GM12878 (cell line): ENCODE data around the gene SHC4. TPM values are rescaled to one million over a fixed set of nuclear protein-coding genes. Genes with fewer than 3 reads are reported as not detected.

Experiments used
- ATAC-seq: fragments of 200-7000 bp; cut with Tn5 transposase; 3 replicates; pipeline ENCODE4 v1.9.1; 2020; ENCODE audit warnings: mild to moderate bottlenecking, moderate library complexity
- BruUV-seq: library from RNA; stranded (reverse); fragments of 400-500 nt; replicated peaks from 2 replicates; lab custom pipeline; 2021; lab: Mats Ljungman, UMichigan
- CTCF ChIA-PET: fragments of 300-600 bp; sonication (Branson Sonifier 250); formaldehyde crosslinking; extraction: SDS; loops from one replicate; lab custom pipeline; 2021; ENCODE audit warnings: inconsistent platforms; lab: Yijun Ruan, JAX
- POLR2A ChIA-PET: fragments of 350-600 bp; formaldehyde crosslinking; extraction: SDS; loops from one replicate; lab custom pipeline; 2021; ENCODE audit warnings: inconsistent platforms; lab: Charles Lee
- RAD21 ChIA-PET: fragments of 300-600 bp; sonication (Branson Sonifier 250); formaldehyde crosslinking; loops from one replicate; lab custom pipeline; 2023; ENCODE audit warnings: antibody characterized with exemption; ENCODE audit not compliant: unreplicated experiment; lab: Charles Lee
- SMC1A ChIA-PET: fragments of 300-600 bp; sonication (Branson Sonifier 250); formaldehyde crosslinking; loops from one replicate; lab custom pipeline; 2023; ENCODE audit not compliant: unreplicated experiment, uncharacterized antibody; lab: Charles Lee
- DNase-seq: peaks from one replicate; pipeline ENCODE4 v3.0.0-alpha.2; 2011; ENCODE audit warnings: low read depth, low spot score
- FAIRE-seq: peaks from 3 replicates; lab custom pipeline; 2011; peaks lifted over from hg19 to GRCh38; lab: Jason Lieb, UNC
- H2AFZ ChIP-seq: 2 replicates; pipeline ENCODE4 v1.6.0; 2011; ENCODE audit warnings: low read depth, low read length, control low read depth; ENCODE audit not compliant: control insufficient read depth
- H3K27ac ChIP-seq: 2 replicates; pipeline ENCODE4 v1.5.1; 2011; ENCODE audit warnings: control low read depth; ENCODE audit not compliant: control insufficient read depth, insufficient read depth
- H3K27me3 ChIP-seq, 2 experiments: replicated peaks in 1 of 2; 2 replicates each; pipeline versions ENCODE4 v1.6.0 to v1.6.1; 2011; ENCODE audit warnings: low read length in 1 of 2; ENCODE audit not compliant: control insufficient read depth in 2 of 2, insufficient read depth in 2 of 2
- H3K36me3 ChIP-seq, 2 experiments: 2 replicates each; pipeline ENCODE4 v1.5.1; 2011; ENCODE audit warnings: low read length in 1 of 2; ENCODE audit not compliant: control insufficient read depth in 2 of 2, insufficient read depth in 2 of 2
- H3K4me1 ChIP-seq: 2 replicates; pipeline ENCODE4 v1.6.1; 2011; ENCODE audit warnings: mild to moderate bottlenecking, low read length, moderate library complexity, mixed read lengths; ENCODE audit not compliant: control insufficient read depth, insufficient read depth
- H3K4me2 ChIP-seq: 2 replicates; pipeline ENCODE4 v1.6.0; 2011; ENCODE audit warnings: control low read depth; ENCODE audit not compliant: control insufficient read depth, insufficient read depth
- H3K4me3 ChIP-seq: fragments of 200-600 bp; sonication (generic); 2 replicates; pipeline ENCODE4 v1.5.1; 2016
- H3K79me2 ChIP-seq: 2 replicates; pipeline ENCODE4 v1.6.0; 2011; ENCODE audit warnings: low read length; ENCODE audit not compliant: control insufficient read depth, insufficient read depth
- H3K9ac ChIP-seq: 2 replicates; pipeline ENCODE4 v1.8.0; 2011; ENCODE audit warnings: low read length, control low read depth, mixed read lengths; ENCODE audit not compliant: control insufficient read depth, insufficient read depth
- H3K9me3 ChIP-seq: replicated peaks from 3 replicates; pipeline ENCODE4 v1.5.1; 2011; ENCODE audit warnings: mild to moderate bottlenecking, low read length; ENCODE audit not compliant: control insufficient read depth, insufficient read depth
- H4K20me1 ChIP-seq: 2 replicates; pipeline ENCODE4 v1.6.0; 2011; ENCODE audit not compliant: control insufficient read depth, insufficient read depth
- ATF7 ChIP-seq: fragments of 450-650 bp; IDR thresholded peaks from 2 replicates; pipeline ENCODE4 v1.6.1; 2016; ENCODE audit warnings: low read depth, mild to moderate bottlenecking
- BCL11A ChIP-seq: IDR thresholded peaks from 2 replicates; pipeline ENCODE4 v1.6.1; 2011; ENCODE audit warnings: low read depth, low read length
- CBFB ChIP-seq: IDR thresholded peaks from 2 replicates; pipeline ENCODE4 v1.6.1; 2016; ENCODE audit warnings: antibody characterized with exemption, low read depth
- CHD1 ChIP-seq: IDR thresholded peaks from 2 replicates; pipeline ENCODE4 v1.6.1; 2012; ENCODE audit warnings: low read depth, low read length, improper control_type of control experiment
- FOS ChIP-seq: IDR thresholded peaks from 3 replicates; pipeline ENCODE4 v1.6.1; 2011; ENCODE audit warnings: borderline replicate concordance; ENCODE audit not compliant: insufficient read length; ENCODE audit errors: extremely low read depth
- FOXM1 ChIP-seq: IDR thresholded peaks from 2 replicates; pipeline ENCODE4 v1.6.1; 2012; ENCODE audit warnings: low read depth, mild to moderate bottlenecking, inconsistent platforms, low read length, moderate library complexity
- HCFC1 ChIP-seq: fragments of 150-350 bp; IDR thresholded peaks from 2 replicates; pipeline ENCODE4 v1.6.1; 2014; ENCODE audit warnings: low read length
- KDM1A ChIP-seq: fragments of 200-600 bp; sonication (generic); IDR thresholded peaks from 2 replicates; pipeline ENCODE4 v1.6.1; 2016; ENCODE audit warnings: borderline replicate concordance
- NFXL1 ChIP-seq: fragments of 450-650 bp; IDR thresholded peaks from 2 replicates; pipeline ENCODE4 v1.6.1; 2017; ENCODE audit warnings: antibody characterized with exemption, mild to moderate bottlenecking, borderline replicate concordance
- PAX8 ChIP-seq: fragments of 450-650 bp; IDR thresholded peaks from 2 replicates; pipeline ENCODE4 v1.6.1; 2017; ENCODE audit warnings: mild to moderate bottlenecking, moderate library complexity
- ZBED1 ChIP-seq: IDR thresholded peaks from 2 replicates; pipeline ENCODE4 v1.6.1; 2016; ENCODE audit warnings: borderline replicate concordance
- ZNF217 ChIP-seq: fragments of 450-650 bp; IDR thresholded peaks from 2 replicates; pipeline ENCODE4 v1.6.1; 2017; ENCODE audit warnings: antibody characterized with exemption, mild to moderate bottlenecking
- ZNF384 ChIP-seq: IDR thresholded peaks from 2 replicates; pipeline ENCODE4 v1.6.1; 2012; ENCODE audit warnings: low read depth, mild to moderate bottlenecking, low read length, improper control_type of control experiment, borderline replicate concordance
- in situ Hi-C: fragments of 300-500 bp; cut with MboI; formaldehyde crosslinking; loops from 9 replicates; pipeline ENCODE4 v1.14.3; 2018; ENCODE audit warnings: mixed read lengths
- intact Hi-C: fragments of 100-400 bp; cut with micrococcal nuclease; formaldehyde crosslinking; loops from one replicate; pipeline ENCODE4 v1.14.2; 2022; ENCODE audit not compliant: unreplicated experiment
- polyA plus RNA-seq, 11 experiments: library from polyadenylated mRNA; depleted of rRNA in 4 of 11; unstranded in 6 of 11; stranded (reverse) in 5 of 11; fragments of >200 nt; fragmentation: Nextera tagmentation in 4 of 11; fragmentation: Illumina TruSeq in 1 of 11; extraction: Ambion mirVana in 4 of 11; extraction: Trizol in 1 of 11; gene quantifications; 1 replicate in 1 of 11; 2 replicates in 10 of 11; pipeline versions ENCODE4 v1.2.1 to v1.2.3, GENCODE V29; 2011 to 2016; ENCODE audit warnings: inconsistent platforms in 2 of 11, missing spikeins in 2 of 11, low read depth in 1 of 11
- total RNA-seq, 4 experiments: library from RNA; depleted of rRNA in 3 of 4; stranded (reverse); fragments of >200 nt in 3 of 4; fragmentation: Illumina TruSeq in 1 of 4; extraction: Trizol in 1 of 4; gene quantifications; 2 replicates each; pipeline versions ENCODE4 v1.2.1 to v1.2.3, GENCODE V29; 2013 to 2021
- TF ChIP-seq, protein P1 (sequence below): IDR thresholded peaks from 2 replicates; pipeline ENCODE4 v1.6.1; 2011; ENCODE audit warnings: borderline replicate concordance, low read depth, mild to moderate bottlenecking, moderate library complexity, low read length; ENCODE audit not compliant: insufficient read depth, poor library complexity, severe bottlenecking
- TF ChIP-seq, protein P2 (sequence below): fragments of 450-650 bp; formaldehyde crosslinking; IDR thresholded peaks from 2 replicates; pipeline ENCODE4 v1.4.0; 2020; ENCODE audit warnings: mild to moderate bottlenecking, moderate library complexity
- TF ChIP-seq, protein P3 (sequence below): fragments of 450-650 bp; IDR thresholded peaks from 2 replicates; pipeline ENCODE4 v1.6.1; 2018; ENCODE audit warnings: mild to moderate bottlenecking, low read depth, moderate library complexity; ENCODE audit not compliant: partially characterized antibody
- TF ChIP-seq, protein P4 (sequence below): fragments of 450-650 bp; IDR thresholded peaks from 2 replicates; pipeline ENCODE4 v1.6.1; 2014; ENCODE audit warnings: mild to moderate bottlenecking

SHC4 gene
- total and polyA plus RNA-seq, 10 of the 15 experiments (the other 5 are each of a cell fraction or from before 2014, with no cell fraction given), result 0.04 to 0.87 (median 0.14) TPM

DNA sequence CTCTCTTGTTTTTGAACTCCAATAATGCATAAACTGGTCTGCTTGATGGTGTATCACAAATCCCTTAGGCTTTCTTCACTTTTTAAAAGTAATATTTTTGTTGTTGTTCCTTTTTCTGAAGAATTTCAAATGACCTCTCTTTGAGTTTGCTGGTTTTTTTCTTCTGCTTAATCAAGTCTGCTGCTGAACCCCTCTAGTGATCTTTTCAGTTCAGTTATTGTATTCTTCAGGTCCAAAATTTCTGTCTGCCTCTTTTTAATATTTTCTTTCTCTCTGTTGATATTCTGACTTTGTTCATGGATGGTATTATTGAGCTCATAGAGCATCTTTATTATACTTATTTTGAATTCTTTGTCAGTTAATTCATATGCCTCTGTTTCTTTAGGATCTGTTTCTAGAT, 131.1 kb downstream of the SHC4 start:
- no peaks in the 10 kb centered on the region for H4K20me1 ChIP-seq
- BruUV-seq, result no TSS peak
- no peaks in the 10 kb centered on the region for H3K27me3 ChIP-seq
- POLR2A ChIA-PET, result no interaction called here
- H3K4me3 ChIP-seq, result no peak overlapping the region
- DNase-seq (no peak), ATAC-seq (no peak), FAIRE-seq (no peak)
- RAD21 ChIA-PET, result no interaction called here
- no peaks in the 10 kb centered on the region for H3K4me1 ChIP-seq
- CTCF ChIA-PET, result no interaction called here
- no peaks in the 10 kb centered on the region; the same call in 2 of the 3 replicates for H3K9me3 ChIP-seq
- H3K4me2 ChIP-seq, result no peak overlapping the region
- H3K9ac ChIP-seq, result no peak overlapping the region
- no peaks in the 10 kb centered on the region for H3K36me3 ChIP-seq
- no peak overlapping the region for H3K27ac ChIP-seq
- H2AFZ ChIP-seq, result no peak overlapping the region
- H3K79me2 ChIP-seq, result no peaks in the 10 kb centered on the region
- no peak for TF ChIP-seq ZNF217
- TF ChIP-seq PAX8, result no peak
- TF ChIP-seq BCL11A, result no peak
- TF ChIP-seq FOS, result no peak
- no peak for TF ChIP-seq NFXL1
- TF ChIP-seq, protein P1, sequence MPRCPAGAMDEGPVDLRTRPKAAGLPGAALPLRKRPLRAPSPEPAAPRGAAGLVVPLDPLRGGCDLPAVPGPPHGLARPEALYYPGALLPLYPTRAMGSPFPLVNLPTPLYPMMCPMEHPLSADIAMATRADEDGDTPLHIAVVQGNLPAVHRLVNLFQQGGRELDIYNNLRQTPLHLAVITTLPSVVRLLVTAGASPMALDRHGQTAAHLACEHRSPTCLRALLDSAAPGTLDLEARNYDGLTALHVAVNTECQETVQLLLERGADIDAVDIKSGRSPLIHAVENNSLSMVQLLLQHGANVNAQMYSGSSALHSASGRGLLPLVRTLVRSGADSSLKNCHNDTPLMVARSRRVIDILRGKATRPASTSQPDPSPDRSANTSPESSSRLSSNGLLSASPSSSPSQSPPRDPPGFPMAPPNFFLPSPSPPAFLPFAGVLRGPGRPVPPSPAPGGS, result no peak
- no peak for TF ChIP-seq ZNF384
- no peak for TF ChIP-seq ATF7
- TF ChIP-seq FOXM1, result no peak
- no peak for TF ChIP-seq HCFC1
- TF ChIP-seq CHD1, result no peak
- no peak for TF ChIP-seq KDM1A
- TF ChIP-seq ZBED1, result no peak
- no peak for TF ChIP-seq CBFB
- TF ChIP-seq, protein P2, sequence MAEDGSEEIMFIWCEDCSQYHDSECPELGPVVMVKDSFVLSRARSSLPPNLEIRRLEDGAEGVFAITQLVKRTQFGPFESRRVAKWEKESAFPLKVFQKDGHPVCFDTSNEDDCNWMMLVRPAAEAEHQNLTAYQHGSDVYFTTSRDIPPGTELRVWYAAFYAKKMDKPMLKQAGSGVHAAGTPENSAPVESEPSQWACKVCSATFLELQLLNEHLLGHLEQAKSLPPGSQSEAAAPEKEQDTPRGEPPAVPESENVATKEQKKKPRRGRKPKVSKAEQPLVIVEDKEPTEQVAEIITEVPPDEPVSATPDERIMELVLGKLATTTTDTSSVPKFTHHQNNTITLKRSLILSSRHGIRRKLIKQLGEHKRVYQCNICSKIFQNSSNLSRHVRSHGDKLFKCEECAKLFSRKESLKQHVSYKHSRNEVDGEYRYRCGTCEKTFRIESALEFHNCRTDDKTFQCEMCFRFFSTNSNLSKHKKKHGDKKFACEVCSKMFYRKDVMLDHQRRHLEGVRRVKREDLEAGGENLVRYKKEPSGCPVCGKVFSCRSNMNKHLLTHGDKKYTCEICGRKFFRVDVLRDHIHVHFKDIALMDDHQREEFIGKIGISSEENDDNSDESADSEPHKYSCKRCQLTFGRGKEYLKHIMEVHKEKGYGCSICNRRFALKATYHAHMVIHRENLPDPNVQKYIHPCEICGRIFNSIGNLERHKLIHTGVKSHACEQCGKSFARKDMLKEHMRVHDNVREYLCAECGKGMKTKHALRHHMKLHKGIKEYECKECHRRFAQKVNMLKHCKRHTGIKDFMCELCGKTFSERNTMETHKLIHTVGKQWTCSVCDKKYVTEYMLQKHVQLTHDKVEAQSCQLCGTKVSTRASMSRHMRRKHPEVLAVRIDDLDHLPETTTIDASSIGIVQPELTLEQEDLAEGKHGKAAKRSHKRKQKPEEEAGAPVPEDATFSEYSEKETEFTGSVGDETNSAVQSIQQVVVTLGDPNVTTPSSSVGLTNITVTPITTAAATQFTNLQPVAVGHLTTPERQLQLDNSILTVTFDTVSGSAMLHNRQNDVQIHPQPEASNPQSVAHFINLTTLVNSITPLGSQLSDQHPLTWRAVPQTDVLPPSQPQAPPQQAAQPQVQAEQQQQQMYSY (CRISPR knock-in tag), result no peak
- TF ChIP-seq, protein P3, sequence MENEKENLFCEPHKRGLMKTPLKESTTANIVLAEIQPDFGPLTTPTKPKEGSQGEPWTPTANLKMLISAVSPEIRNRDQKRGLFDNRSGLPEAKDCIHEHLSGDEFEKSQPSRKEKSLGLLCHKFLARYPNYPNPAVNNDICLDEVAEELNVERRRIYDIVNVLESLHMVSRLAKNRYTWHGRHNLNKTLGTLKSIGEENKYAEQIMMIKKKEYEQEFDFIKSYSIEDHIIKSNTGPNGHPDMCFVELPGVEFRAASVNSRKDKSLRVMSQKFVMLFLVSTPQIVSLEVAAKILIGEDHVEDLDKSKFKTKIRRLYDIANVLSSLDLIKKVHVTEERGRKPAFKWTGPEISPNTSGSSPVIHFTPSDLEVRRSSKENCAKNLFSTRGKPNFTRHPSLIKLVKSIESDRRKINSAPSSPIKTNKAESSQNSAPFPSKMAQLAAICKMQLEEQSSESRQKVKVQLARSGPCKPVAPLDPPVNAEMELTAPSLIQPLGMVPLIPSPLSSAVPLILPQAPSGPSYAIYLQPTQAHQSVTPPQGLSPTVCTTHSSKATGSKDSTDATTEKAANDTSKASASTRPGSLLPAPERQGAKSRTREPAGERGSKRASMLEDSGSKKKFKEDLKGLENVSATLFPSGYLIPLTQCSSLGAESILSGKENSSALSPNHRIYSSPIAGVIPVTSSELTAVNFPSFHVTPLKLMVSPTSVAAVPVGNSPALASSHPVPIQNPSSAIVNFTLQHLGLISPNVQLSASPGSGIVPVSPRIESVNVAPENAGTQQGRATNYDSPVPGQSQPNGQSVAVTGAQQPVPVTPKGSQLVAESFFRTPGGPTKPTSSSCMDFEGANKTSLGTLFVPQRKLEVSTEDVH, result no peak
- TF ChIP-seq, protein P4, sequence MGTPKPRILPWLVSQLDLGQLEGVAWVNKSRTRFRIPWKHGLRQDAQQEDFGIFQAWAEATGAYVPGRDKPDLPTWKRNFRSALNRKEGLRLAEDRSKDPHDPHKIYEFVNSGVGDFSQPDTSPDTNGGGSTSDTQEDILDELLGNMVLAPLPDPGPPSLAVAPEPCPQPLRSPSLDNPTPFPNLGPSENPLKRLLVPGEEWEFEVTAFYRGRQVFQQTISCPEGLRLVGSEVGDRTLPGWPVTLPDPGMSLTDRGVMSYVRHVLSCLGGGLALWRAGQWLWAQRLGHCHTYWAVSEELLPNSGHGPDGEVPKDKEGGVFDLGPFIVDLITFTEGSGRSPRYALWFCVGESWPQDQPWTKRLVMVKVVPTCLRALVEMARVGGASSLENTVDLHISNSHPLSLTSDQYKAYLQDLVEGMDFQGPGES, result no peak
- TF ChIP-seq, all 136 proteins: peak for 0
- intact Hi-C loops, result no loop called here
- in situ Hi-C loops, result no loop called here
- SMC1A ChIA-PET, result no interaction called here
